Neuronal stem cell (in vitro differentiated cells): ENCODE data around the gene MIB1.

ENCODE experiments used
- DNase-seq: peaks from one replicate; pipeline ENCODE4 v3.0.0-alpha.2; 2013; ENCODE audit warnings: low spot score
- H2AFZ ChIP-seq: one replicate; pipeline ENCODE4 v1.6.1; 2013; ENCODE audit warnings: mild to moderate bottlenecking, low read length, inconsistent platforms
- H2AK5ac ChIP-seq: 2 replicates; pipeline ENCODE4 v1.6.1; 2013; ENCODE audit warnings: low read depth, mild to moderate bottlenecking, inconsistent platforms, low read length, moderate library complexity, mixed read lengths
- H2BK120ac ChIP-seq: 2 replicates; pipeline ENCODE4 v1.6.1; 2013; ENCODE audit warnings: low read depth, mild to moderate bottlenecking, inconsistent platforms, low read length, moderate library complexity, mixed read lengths
- H2BK12ac ChIP-seq: one replicate; pipeline ENCODE4 v1.6.1; 2013; ENCODE audit warnings: low read length, inconsistent platforms
- H2BK15ac ChIP-seq: 2 replicates; pipeline ENCODE4 v1.6.1; 2013; ENCODE audit warnings: mild to moderate bottlenecking, low read length, inconsistent platforms, mixed read lengths
- H2BK5ac ChIP-seq: one replicate; pipeline ENCODE4 v1.6.1; 2013; ENCODE audit warnings: inconsistent platforms, mild to moderate bottlenecking, low read length, moderate library complexity
- H3K14ac ChIP-seq: one replicate; pipeline ENCODE4 v1.6.1; 2013; ENCODE audit warnings: low read length, inconsistent platforms
- H3K18ac ChIP-seq: 2 replicates; pipeline ENCODE4 v1.6.1; 2013; ENCODE audit warnings: low read length, inconsistent platforms
- H3K23ac ChIP-seq: 2 replicates; pipeline ENCODE4 v1.6.1; 2013; ENCODE audit warnings: low read depth, mild to moderate bottlenecking, mixed read lengths, low read length, inconsistent platforms; ENCODE audit not compliant: poor library complexity
- H3K27ac ChIP-seq: replicated peaks from 3 replicates; pipeline ENCODE4 v1.5.1; 2013; ENCODE audit warnings: low read length, inconsistent platforms
- H3K27me3 ChIP-seq, 3 experiments: 2 replicates each; pipeline ENCODE4 v1.6.1; 2013; ENCODE audit warnings: low read length in 3 of 3, mild to moderate bottlenecking in 2 of 3, inconsistent platforms in 1 of 3, low read depth in 1 of 3, mixed read lengths in 1 of 3, moderate library complexity in 1 of 3; ENCODE audit not compliant: control insufficient read depth in 3 of 3, insufficient read depth in 3 of 3
- H3K36me3 ChIP-seq, 2 donors: replicated peaks in 1 of 2; 2 replicates each; pipeline ENCODE4 v1.6.1; 2013; ENCODE audit warnings: low read length in 2 of 2; ENCODE audit not compliant: control insufficient read depth in 2 of 2, insufficient read depth in 2 of 2
- H3K4ac ChIP-seq: 2 replicates; pipeline ENCODE4 v1.6.1; 2013; ENCODE audit warnings: inconsistent platforms, mild to moderate bottlenecking, low read length, moderate library complexity
- H3K4me1 ChIP-seq, 2 donors: 1 replicate in 1 of 2; 2 replicates in 1 of 2; pipeline ENCODE4 v1.6.1; 2013; ENCODE audit warnings: low read length in 2 of 2, low read depth in 1 of 2; ENCODE audit not compliant: control insufficient read depth in 2 of 2, insufficient read depth in 1 of 2
- H3K4me2 ChIP-seq: one replicate; pipeline ENCODE4 v1.6.1; 2013; ENCODE audit warnings: mild to moderate bottlenecking, low read length, inconsistent platforms; ENCODE audit not compliant: insufficient read depth, poor library complexity, severe bottlenecking
- H3K4me3 ChIP-seq, 2 donors: 2 replicates each; pipeline ENCODE4 v1.5.1; 2013; ENCODE audit warnings: low read length in 2 of 2, mild to moderate bottlenecking in 2 of 2, inconsistent platforms in 1 of 2, moderate library complexity in 1 of 2
- H3K79me1 ChIP-seq: one replicate; pipeline ENCODE4 v1.6.1; 2013; ENCODE audit warnings: low read depth, mild to moderate bottlenecking, inconsistent platforms, low read length, moderate library complexity
- H3K9ac ChIP-seq: one replicate; pipeline ENCODE4 v1.6.1; 2013; ENCODE audit warnings: mild to moderate bottlenecking, low read depth, low read length, inconsistent platforms; ENCODE audit not compliant: poor library complexity
- H3K9me3 ChIP-seq, 2 donors: replicated peaks in 1 of 2; 2 replicates each; pipeline versions ENCODE3 to v1.6.1; 2013; ENCODE audit warnings: low read length in 2 of 2, mild to moderate bottlenecking in 2 of 2, inconsistent platforms in 1 of 2, low read depth in 1 of 2, mixed read lengths in 1 of 2, moderate library complexity in 1 of 2; ENCODE audit not compliant: control insufficient read depth in 2 of 2, insufficient read depth in 1 of 2
- H4K8ac ChIP-seq: one replicate; pipeline ENCODE4 v1.6.1; 2013; ENCODE audit warnings: low read depth, mild to moderate bottlenecking, inconsistent platforms, low read length, moderate library complexity
- H4K91ac ChIP-seq: one replicate; pipeline ENCODE4 v1.6.1; 2013; ENCODE audit warnings: low read length, low read depth, mild to moderate bottlenecking, inconsistent platforms; ENCODE audit not compliant: poor library complexity
- WGBS, 2 donors: extraction: QIAGEN DNeasy Blood & Tissue Kit; methylation state at CpG; one replicate each; pipeline ENCODE4 v1.1.7; 2013; ENCODE audit warnings: missing lambda C conversion rate in 2 of 2, mixed read lengths in 1 of 2; ENCODE audit not compliant: insufficient read length in 2 of 2, insufficient replicate concordance in 1 of 2; ENCODE audit errors: extremely low coverage in 2 of 2; 5-methylcytosine and 5-hydroxymethylcytosine counted together

The MIB1 gene

GRCh38 chr18:21855432-21855831 is 114.8 kb downstream of the MIB1 start:
- Histone ChIP-seq H3K4me3 (no peak overlapping the region), H3K36me3 (peaks cover 4 to 75% of the 10 kb centered on the region in 2 donors), H2AK5ac (no peak overlapping the region), H3K4me2 (no peak overlapping the region), H4K91ac (no peak overlapping the region), H2BK12ac (no peak overlapping the region), H2AFZ (no peak overlapping the region), H3K27me3 (no peaks in the 10 kb centered on the region), H3K9me3 (no peaks in the 10 kb centered on the region), H3K27ac (no peak overlapping the region), H2BK5ac (no peak overlapping the region), H4K8ac (no peak overlapping the region), H3K14ac (no peak overlapping the region), H3K4ac (no peak overlapping the region), H2BK15ac (no peak overlapping the region), H3K23ac (no peak overlapping the region), H3K9ac (no peak overlapping the region), H2BK120ac (no peak overlapping the region), H3K4me1 (peaks cover 0 to 6% of the 10 kb centered on the region in 2 donors), H3K18ac (no peak overlapping the region), H3K79me1 (peaks cover 3% of the 10 kb centered on the region)
- no peak for DNase-seq
- no CpG with 5 or more reads among the region's 3 CpGs for WGBS, 2 donors

- no peak overlapping the region for H3K18ac ChIP-seq
- H2BK120ac ChIP-seq, result no peak overlapping the region
- no peak overlapping the region for H2AK5ac ChIP-seq
- no peak overlapping the region for H3K23ac ChIP-seq
- H2AFZ ChIP-seq, result no peak overlapping the region
- peaks cover 12 to 92% of the 10 kb centered on the region in 2 donors for H3K36me3 ChIP-seq
- peaks cover 0 to 2% of the 10 kb centered on the region in 2 donors for H3K4me1 ChIP-seq
- no peaks in the 10 kb centered on the region for H3K27me3 ChIP-seq
- no peaks in the 10 kb centered on the region for H3K79me1 ChIP-seq
- H3K4me2 ChIP-seq, result no peak overlapping the region
- H3K14ac ChIP-seq, result no peak overlapping the region
- DNase-seq, result no peak
- H3K4me3 ChIP-seq, result no peak overlapping the region
- H3K9me3 ChIP-seq, result peaks cover under 1 to 5% of the 10 kb centered on the region in 2 donors
- H3K4ac ChIP-seq, result no peak overlapping the region
- no peak overlapping the region for H2BK15ac ChIP-seq
- no peak overlapping the region for H4K8ac ChIP-seq
- H4K91ac ChIP-seq, result no peak overlapping the region
- H2BK5ac ChIP-seq, result no peak overlapping the region
- H3K9ac ChIP-seq, result no peak overlapping the region
- no peak overlapping the region for H3K27ac ChIP-seq
- no peak overlapping the region for H2BK12ac ChIP-seq
- no CpG with 5 or more reads among the region's 3 CpGs for WGBS, 2 donors
These were observed 117.3 kb downstream of the MIB1 start for GRCh38 chr18:21857871-21858270.

GRCh38 chr18:21858544-21858943 is 118.0 kb downstream of the MIB1 start:
- H3K4me3 ChIP-seq, result no peak overlapping the region
- no peaks in the 10 kb centered on the region for H3K79me1 ChIP-seq
- H3K36me3 ChIP-seq, result peaks cover 18 to 95% of the 10 kb centered on the region in 2 donors
- no peak overlapping the region for H3K4ac ChIP-seq
- no peak overlapping the region for H3K18ac ChIP-seq
- H2BK15ac ChIP-seq, result no peak overlapping the region
- no peak overlapping the region for H2BK12ac ChIP-seq
- H3K27ac ChIP-seq, result no peak overlapping the region
- H3K4me2 ChIP-seq, result no peak overlapping the region
- no peak overlapping the region for H3K14ac ChIP-seq
- H3K23ac ChIP-seq, result no peak overlapping the region
- no CpG with 5 or more reads among the region's 1 CpG for WGBS, 2 donors
- no peak overlapping the region for H4K91ac ChIP-seq
- DNase-seq, result no peak
- no peaks in the 10 kb centered on the region for H3K4me1 ChIP-seq
- no peak overlapping the region for H4K8ac ChIP-seq
- H3K27me3 ChIP-seq, result no peaks in the 10 kb centered on the region
- no peak overlapping the region for H2AK5ac ChIP-seq
- no peak overlapping the region for H3K9ac ChIP-seq
- H2BK5ac ChIP-seq, result no peak overlapping the region
- no peak overlapping the region for H2BK120ac ChIP-seq
- peaks cover 6 to 10% of the 10 kb centered on the region in 2 donors for H3K9me3 ChIP-seq
- no peak overlapping the region for H2AFZ ChIP-seq

GRCh38 chr18:21864386-21864785 is 123.8 kb downstream of the MIB1 start:
- WGBS, 2 donors, result no CpG with 5 or more reads among the region's 5 CpGs
- Histone ChIP-seq H3K4ac (no peak overlapping the region), H2AFZ (no peak overlapping the region), H2BK120ac (no peak overlapping the region), H3K9ac (no peak overlapping the region), H3K18ac (no peak overlapping the region), H3K4me2 (no peak overlapping the region), H2BK5ac (no peak overlapping the region), H4K91ac (no peak overlapping the region), H3K4me1 (peaks cover 0 to 2% of the 10 kb centered on the region in 2 donors), H3K27me3 (no peaks in the 10 kb centered on the region), H3K4me3 (no peak overlapping the region), H4K8ac (no peak overlapping the region), H3K79me1 (no peaks in the 10 kb centered on the region), H2BK12ac (no peak overlapping the region), H3K23ac (no peak overlapping the region), H3K9me3 (peaks cover 6 to 10% of the 10 kb centered on the region in 2 donors), H2BK15ac (no peak overlapping the region), H3K36me3 (peaks cover 16 to 87% of the 10 kb centered on the region in 2 donors), H3K14ac (no peak overlapping the region), H3K27ac (no peak overlapping the region), H2AK5ac (no peak overlapping the region)
- no peak for DNase-seq
